Esophagus muscularis mucosa (tissue), 2 donors: Measurements from ENCODE around the gene CD38.

Experiments used
- POLR2A ChIP-seq: fragments of 450-650 bp; IDR thresholded peaks from one replicate; pipeline ENCODE4 v1.6.1; 2017; ENCODE audit warnings: antibody characterized with exemption, moderate library complexity, mild to moderate bottlenecking, low read depth
- POLR2AphosphoS5 ChIP-seq, 2 donors: sonication (generic); formaldehyde crosslinking; IDR thresholded peaks; one replicate each; pipeline ENCODE4 v1.6.1; 2017; ENCODE audit warnings: antibody characterized with exemption in 2 of 2

DNA sequence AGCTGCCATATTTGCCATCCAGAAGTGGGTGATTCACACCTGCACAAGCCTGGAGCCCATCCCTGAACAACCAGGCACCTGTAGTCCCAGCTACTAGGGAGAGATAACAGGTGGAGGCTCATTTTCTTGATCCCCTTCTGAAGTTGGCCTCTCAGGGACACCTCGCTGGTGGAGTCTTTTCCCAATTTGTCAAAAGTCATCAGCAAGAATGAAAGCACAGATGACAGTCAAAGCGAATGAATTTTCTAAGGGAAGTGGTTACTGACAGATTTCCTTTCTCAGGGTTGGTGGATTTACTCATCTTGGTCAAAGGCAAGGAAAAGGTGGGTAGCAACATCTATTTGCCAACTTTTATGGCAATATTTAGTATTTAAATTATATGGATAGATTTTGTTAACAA is 123.9 kb downstream of the CD38 start:
- no peak for TF ChIP-seq POLR2AphosphoS5 (IDR thresholded peaks at IDR 0.05)
- TF ChIP-seq POLR2A = no peak
